Aorta (tissue), 5 donors: ENCODE measurements around the gene CTIF. TPM values are rescaled to one million over a fixed set of nuclear protein-coding genes. Genes with fewer than 3 reads are reported as not detected.

Source experiments
- ATAC-seq: fragments of 200-7000 bp; cut with Tn5 transposase; one replicate; pipeline ENCODE4 v1.9.1; 2022; ENCODE audit warnings: moderate library complexity; ENCODE audit not compliant: low FRiP score
- DNase-seq, 2 donors: peaks; one replicate each; pipeline ENCODE4 v3.0.0-alpha.2; 2020
- H3K27ac ChIP-seq, 2 donors: one replicate each; pipeline ENCODE4 v1.5.1; 2013; ENCODE audit warnings: low read length in 2 of 2, mild to moderate bottlenecking in 2 of 2, moderate library complexity in 2 of 2, control low read depth in 1 of 2, inconsistent platforms in 1 of 2, low read depth in 1 of 2
- H3K27me3 ChIP-seq, 2 donors: one replicate each; pipeline ENCODE4 v1.6.1; 2013; ENCODE audit warnings: control low read depth in 1 of 2, low read length in 1 of 2, mild to moderate bottlenecking in 1 of 2, moderate library complexity in 1 of 2; ENCODE audit not compliant: insufficient read depth in 2 of 2, control insufficient read depth in 1 of 2
- H3K36me3 ChIP-seq, 2 donors: one replicate each; pipeline ENCODE4 v1.6.1; 2013; ENCODE audit warnings: control low read depth in 1 of 2, low read length in 1 of 2, mild to moderate bottlenecking in 1 of 2; ENCODE audit not compliant: insufficient read depth in 2 of 2, control insufficient read depth in 1 of 2
- H3K4me1 ChIP-seq, 2 donors: one replicate each; pipeline ENCODE4 v1.6.1; 2013; ENCODE audit warnings: low read length in 2 of 2, control low read depth in 1 of 2, mild to moderate bottlenecking in 1 of 2, moderate library complexity in 1 of 2; ENCODE audit not compliant: insufficient read depth in 2 of 2, control insufficient read depth in 1 of 2
- H3K4me3 ChIP-seq, 2 donors: one replicate each; pipeline ENCODE4 v1.5.1; 2013; ENCODE audit warnings: low read length in 2 of 2, control low read depth in 1 of 2, mild to moderate bottlenecking in 1 of 2
- H3K9me3 ChIP-seq: one replicate; pipeline ENCODE4 v1.6.1; 2013; ENCODE audit warnings: mild to moderate bottlenecking, low read length; ENCODE audit not compliant: control insufficient read depth
- WGBS, 2 donors: extraction: QIAGEN DNeasy Blood & Tissue Kit; methylation state at CpG; one replicate each; pipeline ENCODE4 v1.1.7; 2013; 5-methylcytosine and 5-hydroxymethylcytosine counted together
- intact Hi-C, 2 donors: fragments of 100-400 bp; cut with DNase I; formaldehyde crosslinking; loops; one replicate each; pipeline versions ENCODE4 v1.14.2 to v1.15.0; 2022
- long read RNA-seq, 2 donors: library from polyadenylated mRNA; unstranded; transcript quantifications; one replicate each; pipeline ENCODE4 v2.0.0, GENCODE V29; 2020 to 2021
- polyA plus RNA-seq, 2 donors: library from polyadenylated mRNA; stranded (reverse); fragments of 200-250 nt; gene quantifications; one replicate each; pipeline ENCODE4 v1.2.3, GENCODE V29; 2013
- total RNA-seq, 2 donors: library from RNA; stranded (reverse); fragmentation: NEBNext Ultra II Directional; extraction: Animal tissue kit (Norgen Biotek cat#: 25700); gene quantifications; one replicate each; pipeline ENCODE4 v1.2.1, GENCODE V29; 2021
- donor health status: healthy with polysubstance abuse.
- donor health status: Bipolar disorder and iron deficiency.
- donor health status: DM: no; HTN: no; CAD: no.
- donor health status: DM: no; HTN: no; CAD: no.
- donor health status: DM: yes; HTN: yes; CAD: no.

The CTIF gene
- total RNA-seq, result 100 to 1,000 TPM in 1 of 2 donors, 10 to 100 TPM in 1; 87.1 to 113 TPM
- polyA plus RNA-seq, result 10 to 100 TPM; 14.4 to 99.7 TPM
- long read RNA-seq, donor 1, full-length matches to known transcripts, result 3 of 74 reads
- long read RNA-seq, donor 1, partial matches to known transcripts, result 20 of 74 reads
- long read RNA-seq, donor 1, other reads (novel, unspliced or antisense), result 51 of 74 reads
- long read RNA-seq, donor 2, partial matches to known transcripts, result 6 of 39 reads
- long read RNA-seq, donor 2, other reads (novel, unspliced or antisense), result 32 of 39 reads

DNA sequence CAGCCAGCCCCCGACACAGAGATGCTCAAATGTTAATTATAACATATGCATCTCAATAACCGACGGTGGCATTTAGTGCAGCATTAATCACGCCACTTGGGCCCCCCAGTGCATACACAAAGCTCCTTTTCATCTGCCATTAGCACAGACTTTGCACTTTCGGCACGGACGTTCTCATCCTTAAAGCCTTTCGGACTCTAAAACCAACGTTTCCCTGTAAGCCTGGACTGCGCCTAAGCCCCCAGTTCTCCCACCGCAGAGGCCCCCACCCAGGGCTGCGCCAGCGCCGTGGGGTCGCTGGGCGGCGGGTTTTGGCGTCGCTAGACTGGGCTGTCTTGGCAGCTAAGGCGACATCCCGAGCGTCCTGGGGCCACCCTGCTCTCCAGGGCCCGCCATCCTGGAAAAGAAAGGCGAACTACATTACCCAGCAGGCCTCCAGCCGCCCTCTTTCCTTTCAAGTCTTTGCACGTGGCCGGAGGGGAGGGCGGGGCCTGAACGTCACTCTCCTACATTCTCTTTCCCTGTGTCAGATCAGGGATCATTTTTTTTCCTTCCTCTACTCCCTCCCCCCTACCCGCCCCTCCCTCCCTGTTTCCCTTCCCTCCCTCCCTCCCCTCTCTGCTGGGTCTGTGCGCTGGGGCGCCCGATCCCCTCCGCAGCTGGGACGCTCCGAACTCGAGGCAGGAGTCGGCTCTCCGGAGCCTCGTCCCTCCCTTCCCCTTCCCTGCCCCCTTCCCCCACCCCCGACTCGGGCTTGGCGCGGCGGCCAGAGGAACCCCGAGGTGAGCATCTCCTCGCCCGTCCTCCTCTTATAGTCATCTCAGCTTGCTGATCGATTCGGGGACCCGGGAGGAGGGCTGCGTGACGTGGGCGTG lies at the start of gene CTIF:
Gene CTIF (plus strand): TSS at position 501 of the 875 bp plus-strand sequence. CDS start 80,535 bp downstream, outside the sequence.
- intact Hi-C loops, result loop anchor here in 1 of 2 donors (2.0 kb wide), 1 partner anchor 48 kb away; no protein-coding TSS in a partner anchor

DNA sequence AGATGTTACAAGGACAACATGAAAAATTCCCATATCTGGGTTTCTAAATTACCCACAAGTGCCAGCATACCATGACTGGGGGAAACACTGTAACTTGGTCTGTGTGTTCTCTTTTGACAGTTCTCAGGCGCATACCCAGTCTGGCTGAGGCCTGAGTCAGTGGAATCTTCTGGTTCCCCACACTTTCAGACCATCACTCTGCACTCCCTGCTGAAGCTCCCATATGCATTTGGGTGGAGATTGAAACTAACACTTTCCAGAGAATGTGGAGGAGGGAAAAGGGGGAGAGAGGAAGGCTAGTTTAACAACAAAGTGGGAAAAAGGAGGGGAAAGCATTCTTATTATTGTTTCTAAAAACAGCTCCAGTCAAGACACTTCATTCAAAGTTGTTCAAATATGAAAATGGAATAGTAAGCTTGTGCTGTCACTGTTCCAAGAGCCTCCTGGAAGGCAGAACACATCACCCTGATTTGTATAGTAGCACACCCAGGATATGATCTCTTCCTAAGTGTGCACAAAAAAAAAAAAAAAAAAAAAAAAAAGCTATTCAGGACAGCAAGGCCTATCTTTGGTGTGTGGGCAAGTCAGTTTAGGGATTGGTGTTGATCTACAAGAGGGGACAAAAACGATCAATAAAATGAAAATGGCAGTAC lies 48.1 kb upstream of the CTIF start:
- H3K27ac ChIP-seq, result peak overlapping the region in 1 of 2 donors; percentile 42
- DNase-seq, result no peak
- peaks cover 4 to 7% of the 10 kb centered on the region in 2 donors for H3K4me1 ChIP-seq
- H3K4me3 ChIP-seq, result no peak overlapping the region
- ATAC-seq, result no peak
- intact Hi-C loops, result loop anchor here in 1 of 2 donors (2.0 kb wide), 1 partner anchor 48 kb away; the partner anchor contains the start of gene CTIF
- H3K27me3 ChIP-seq, result no peaks in the 10 kb centered on the region
- no peaks in the 10 kb centered on the region for H3K9me3 ChIP-seq
- no peaks in the 10 kb centered on the region for H3K36me3 ChIP-seq
- 73 to 84% methylated on average over 2 of the region's 2 CpGs for WGBS, 2 donors

More for the DNA sequence above, at the start of gene CTIF:
- Histone ChIP-seq H3K27ac (peak within 1 kb of the TSS; percentile 53 to 58), H3K4me3 (peak within 1 kb of the TSS; percentile 77 to 79), H3K4me1 (no peaks in the 10 kb centered on the region), H3K36me3 (no peaks in the 10 kb centered on the region), H3K9me3 (no peaks in the 10 kb centered on the region), H3K27me3 (no peaks in the 10 kb centered on the region)
- WGBS, 2 donors, result 1% methylated on average over 49 to 54 of the region's 54 CpGs
- peak; percentile 98 for DNase-seq
- peak; percentile 93 for ATAC-seq

DNA sequence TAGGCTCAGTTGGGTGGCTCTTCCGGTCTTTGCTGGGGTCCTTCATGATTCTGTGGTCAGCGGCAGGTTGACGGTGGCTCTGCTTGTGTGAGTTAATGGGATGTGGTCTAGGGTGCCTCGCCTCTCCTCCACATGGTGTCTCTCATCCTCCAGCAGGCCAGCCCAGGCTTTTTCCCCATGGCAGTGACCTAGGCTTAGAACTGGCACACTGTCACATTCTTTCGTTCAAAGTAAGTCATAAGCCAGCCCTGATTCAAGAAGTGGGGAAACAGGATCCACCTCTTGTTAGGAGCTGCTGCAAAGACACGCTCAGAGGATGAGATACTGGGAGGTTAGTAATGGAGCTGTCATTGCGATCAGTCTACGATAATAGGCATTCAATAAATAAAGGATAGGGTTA lies 46.0 kb upstream of the CTIF start:
- intact Hi-C loops, result no loop called here
- Histone ChIP-seq H3K27me3 (no peaks in the 10 kb centered on the region), H3K9me3 (no peaks in the 10 kb centered on the region), H3K27ac (no peak overlapping the region), H3K4me1 (peaks cover 3 to 4% of the 10 kb centered on the region in 2 donors), H3K4me3 (no peak overlapping the region), H3K36me3 (no peaks in the 10 kb centered on the region)
- DNase-seq (no peak), ATAC-seq (no peak)
- WGBS, 2 donors, result 98 to 99% methylated on average over 8 of the region's 8 CpGs

DNA sequence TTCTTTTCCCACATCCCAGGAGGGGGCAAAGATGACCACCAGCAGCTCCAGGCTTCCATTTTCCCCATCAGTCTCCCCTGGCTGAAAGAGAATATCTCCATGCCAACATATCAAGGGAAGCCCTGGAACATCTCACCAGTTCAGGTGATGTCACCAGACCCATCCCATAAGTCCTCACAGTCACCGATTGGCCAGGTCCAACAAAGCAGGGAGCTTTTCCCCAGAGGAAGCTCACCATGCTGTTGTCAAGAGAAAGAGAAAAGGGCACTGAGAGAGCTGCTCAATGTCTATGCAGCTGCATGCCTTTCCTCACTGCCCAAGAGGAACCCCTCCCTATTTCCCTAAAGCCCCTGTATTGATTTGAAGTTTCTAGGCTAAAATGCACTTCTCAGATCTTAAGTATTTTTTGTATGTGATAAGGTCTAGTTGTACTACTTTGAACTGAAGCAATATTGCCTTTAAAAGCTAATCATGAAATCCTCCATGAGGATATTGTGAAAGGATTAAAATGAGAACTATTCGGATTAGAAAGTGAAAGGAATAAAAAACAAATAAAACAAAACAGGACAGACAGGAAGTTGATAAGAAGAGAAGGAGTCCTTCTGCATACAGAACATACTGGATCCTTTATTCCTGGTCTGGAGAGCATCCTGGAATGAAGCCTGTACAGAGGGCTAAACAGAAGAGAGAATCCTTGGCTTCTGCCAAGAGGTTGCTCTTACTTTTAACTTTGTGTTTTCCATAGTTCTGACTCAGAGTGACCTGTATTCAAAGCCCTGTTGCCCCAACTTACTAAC lies 45.2 kb upstream of the CTIF start:
- no peak overlapping the region for H3K4me3 ChIP-seq
- no peaks in the 10 kb centered on the region for H3K9me3 ChIP-seq
- intact Hi-C loops, result no loop called here
- DNase-seq, result no peak
- no peaks in the 10 kb centered on the region for H3K27me3 ChIP-seq
- no peaks in the 10 kb centered on the region for H3K36me3 ChIP-seq
- peaks cover 1 to 3% of the 10 kb centered on the region in 2 donors for H3K4me1 ChIP-seq
- no peak overlapping the region for H3K27ac ChIP-seq
- 61 to 67% methylated on average over 2 of the region's 2 CpGs for WGBS, 2 donors
- ATAC-seq, result no peak

DNA sequence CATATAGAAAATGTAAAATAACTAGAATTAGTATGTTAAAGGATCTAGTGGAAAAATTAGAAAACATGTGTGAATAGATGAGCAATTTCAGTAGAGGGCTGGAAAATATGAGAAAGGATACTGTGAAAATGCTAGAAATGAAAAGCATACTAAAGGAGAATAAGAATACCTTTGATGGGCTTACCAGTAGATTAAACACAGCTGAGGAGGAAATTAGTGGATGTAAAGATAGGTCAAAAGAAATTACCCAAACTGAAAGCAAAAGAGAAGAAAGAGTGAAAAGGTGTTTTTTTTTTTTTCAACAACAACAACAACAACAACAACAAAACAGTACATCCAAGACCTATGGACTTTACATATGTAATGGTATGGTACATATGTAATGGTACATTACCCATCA lies 41.0 kb upstream of the CTIF start:
- H3K27ac ChIP-seq, result no peak overlapping the region
- no peaks in the 10 kb centered on the region for H3K9me3 ChIP-seq
- H3K4me1 ChIP-seq, result peaks cover 0 to 1% of the 10 kb centered on the region in 2 donors
- DNase-seq (no peak), ATAC-seq (no peak)
- intact Hi-C loops, result no loop called here
- no peaks in the 10 kb centered on the region for H3K36me3 ChIP-seq
- H3K27me3 ChIP-seq, result no peaks in the 10 kb centered on the region
- no peak overlapping the region for H3K4me3 ChIP-seq

DNA sequence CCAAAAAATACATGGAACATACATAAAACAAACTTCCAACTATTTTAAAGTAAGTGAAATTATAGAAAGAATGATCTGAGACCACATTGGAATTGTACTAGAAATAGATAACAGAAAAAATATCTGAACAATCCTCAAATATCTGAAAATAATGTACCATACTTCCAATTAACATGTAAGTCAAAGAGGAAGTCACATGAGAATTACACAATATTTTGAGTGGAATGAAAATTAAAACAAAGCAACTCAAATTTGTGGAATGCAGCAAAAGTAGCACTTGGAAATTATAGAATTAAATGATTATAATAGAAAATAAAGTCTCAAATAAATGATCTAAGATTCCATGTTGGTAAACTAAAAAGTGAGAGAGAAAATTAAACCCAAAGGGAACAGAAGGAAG lies 38.3 kb upstream of the CTIF start:
- ATAC-seq, result no peak

DNA sequence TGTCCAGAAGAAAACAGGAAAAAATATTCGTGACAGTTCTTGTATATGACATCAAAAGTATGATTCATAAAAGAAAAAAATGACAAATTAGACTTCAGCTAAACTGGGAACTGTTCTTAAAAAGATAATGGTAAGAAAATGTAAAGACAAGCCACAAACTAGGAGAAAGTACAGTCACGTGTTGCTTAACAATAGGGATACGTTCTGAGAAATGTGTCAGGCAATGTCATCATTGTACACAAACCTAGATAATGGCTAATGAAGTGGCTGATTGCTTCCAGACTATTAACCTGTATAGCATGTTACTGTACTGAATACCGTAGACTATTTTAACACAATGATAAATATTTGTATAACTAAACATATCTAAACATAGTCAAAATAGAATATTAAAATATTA lies 35.9 kb upstream of the CTIF start:
- Histone ChIP-seq H3K9me3 (no peaks in the 10 kb centered on the region), H3K27ac (no peak overlapping the region), H3K36me3 (no peaks in the 10 kb centered on the region), H3K4me3 (no peak overlapping the region), H3K27me3 (no peaks in the 10 kb centered on the region), H3K4me1 (no peaks in the 10 kb centered on the region)
- 81 to 88% methylated on average over 4 of the region's 4 CpGs for WGBS, 2 donors
- DNase-seq, result no peak
- intact Hi-C loops, result no loop called here
- no peak for ATAC-seq

More for the DNA sequence above, 38.3 kb upstream of the CTIF start:
- no peak overlapping the region for H3K27ac ChIP-seq
- no peaks in the 10 kb centered on the region for H3K4me1 ChIP-seq
- intact Hi-C loops, result no loop called here
- H3K27me3 ChIP-seq, result no peaks in the 10 kb centered on the region
- H3K4me3 ChIP-seq, result no peak overlapping the region
- no peak for DNase-seq
- H3K9me3 ChIP-seq, result no peaks in the 10 kb centered on the region
- H3K36me3 ChIP-seq, result no peaks in the 10 kb centered on the region

DNA sequence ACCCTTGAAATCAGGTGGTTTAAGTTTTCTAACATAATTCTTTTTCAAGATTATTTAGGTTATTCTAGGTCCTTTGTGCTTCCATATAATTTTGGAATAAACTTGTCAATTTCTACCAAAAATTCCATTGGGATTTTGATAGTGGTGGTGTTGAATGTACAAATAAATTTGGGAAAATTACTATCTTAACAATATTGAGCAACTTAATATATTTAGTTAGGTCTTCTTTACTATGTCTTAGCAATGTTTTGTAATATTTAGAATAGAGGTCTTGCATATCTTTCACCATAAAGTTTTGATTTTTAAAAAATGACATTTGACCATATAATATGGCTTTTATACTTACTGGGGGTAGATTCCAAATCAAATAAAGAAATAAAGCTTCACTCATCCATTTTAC lies 34.0 kb upstream of the CTIF start:
- intact Hi-C loops, result no loop called here
- ATAC-seq (no peak), DNase-seq (no peak)
- no peak overlapping the region for H3K4me3 ChIP-seq
- H3K4me1 ChIP-seq, result no peaks in the 10 kb centered on the region
- no peaks in the 10 kb centered on the region for H3K9me3 ChIP-seq
- no peaks in the 10 kb centered on the region for H3K27me3 ChIP-seq
- H3K27ac ChIP-seq, result no peak overlapping the region
- H3K36me3 ChIP-seq, result no peaks in the 10 kb centered on the region
